GM23338 (cell line): ENCODE results near the gene UFSP1. TPM values are rescaled to one million over a fixed set of nuclear protein-coding genes. Genes with fewer than 3 reads are reported as not detected.

Source experiments
- ATAC-seq: fragments of 200-7000 bp; cut with Tn5 transposase; 3 replicates; pipeline ENCODE4 v1.9.1; 2020
- DNase-seq: peaks from one replicate; pipeline ENCODE4 v3.0.0-alpha.2; 2015; ENCODE audit warnings: low spot score
- H2AFZ ChIP-seq: fragments of 200-600 bp; sonication (generic); 2 replicates; pipeline ENCODE4 v1.8.0; 2016; ENCODE audit warnings: antibody characterized with exemption, mild to moderate bottlenecking, moderate library complexity
- H3F3A ChIP-seq: fragments of 200-600 bp; sonication (generic); replicated peaks from 2 replicates; pipeline ENCODE4 v1.8.0; 2017; ENCODE audit warnings: antibody characterized with exemption, mixed run types, low read depth
- H3K27ac ChIP-seq: fragments of 200-600 bp; sonication (generic); 2 replicates; pipeline ENCODE4 v1.6.1; 2016; ENCODE audit warnings: low read depth
- H3K27me3 ChIP-seq: fragments of 200-600 bp; sonication (generic); 2 replicates; pipeline ENCODE4 v1.8.0; 2016; ENCODE audit warnings: mild to moderate bottlenecking, mixed run types, moderate library complexity; ENCODE audit not compliant: insufficient read depth
- H3K36me3 ChIP-seq: fragments of 200-600 bp; sonication (generic); 2 replicates; pipeline ENCODE4 v1.8.0; 2016; ENCODE audit warnings: mild to moderate bottlenecking; ENCODE audit not compliant: insufficient read depth
- H3K4me1 ChIP-seq: fragments of 200-600 bp; sonication (generic); 2 replicates; pipeline ENCODE4 v1.8.0; 2016; ENCODE audit warnings: mild to moderate bottlenecking, moderate library complexity; ENCODE audit not compliant: insufficient read depth
- H3K4me2 ChIP-seq: fragments of 200-600 bp; sonication (generic); 2 replicates; pipeline ENCODE4 v1.7.1; 2017; ENCODE audit warnings: mixed run types
- H3K4me3 ChIP-seq: fragments of 200-600 bp; sonication (generic); 2 replicates; pipeline ENCODE4 v1.6.1; 2016; ENCODE audit warnings: mixed run types
- H3K79me2 ChIP-seq: fragments of 200-600 bp; sonication (generic); replicated peaks from 2 replicates; pipeline ENCODE4 v1.8.0; 2017; ENCODE audit warnings: mild to moderate bottlenecking; ENCODE audit not compliant: insufficient read depth
- H3K9me2 ChIP-seq: fragments of 200-600 bp; sonication (generic); 2 replicates; pipeline ENCODE4 v1.8.0; 2017; ENCODE audit not compliant: insufficient read depth
- H4K20me1 ChIP-seq: fragments of 200-600 bp; sonication (generic); replicated peaks from 2 replicates; pipeline ENCODE4 v1.8.0; 2017; ENCODE audit warnings: mild to moderate bottlenecking; ENCODE audit not compliant: insufficient read depth
- H3K27ac Mint-ChIP-seq: 2 replicates; pipeline ENCODE4 v1.8.0; 2020; ENCODE audit warnings: inconsistent platforms, mild to moderate bottlenecking, moderate library complexity, mixed read lengths
- H3K27me3 Mint-ChIP-seq: 3 replicates; pipeline ENCODE4 v1.8.0; 2022; ENCODE audit warnings: low read depth, mild to moderate bottlenecking, moderate library complexity, mixed read lengths, inconsistent platforms; ENCODE audit not compliant: insufficient read depth, poor library complexity
- H3K36me3 Mint-ChIP-seq: 3 replicates; pipeline ENCODE4 v1.8.0; 2021; ENCODE audit warnings: low read depth, mild to moderate bottlenecking, inconsistent platforms, moderate library complexity, mixed read lengths
- H3K4me1 Mint-ChIP-seq: 3 replicates; pipeline ENCODE4 v1.8.0; 2020; ENCODE audit warnings: mild to moderate bottlenecking, inconsistent platforms, mixed read lengths
- H3K4me3 Mint-ChIP-seq: 3 replicates; pipeline ENCODE4 v1.8.0; 2021; ENCODE audit warnings: moderate library complexity, mild to moderate bottlenecking, inconsistent platforms, mixed read lengths
- H3K9me3 Mint-ChIP-seq: 3 replicates; pipeline ENCODE4 v1.8.0; 2020; ENCODE audit warnings: moderate library complexity, mild to moderate bottlenecking, inconsistent platforms, mixed read lengths
- CREB1 ChIP-seq: fragments of 250-450 bp; sonication (Bioruptor Pico); IDR thresholded peaks from 2 replicates; pipeline ENCODE4 v1.5.0; 2020; ENCODE audit warnings: low read depth, mild to moderate bottlenecking, moderate library complexity
- CTCF ChIP-seq, 2 experiments: fragments of 200-600 bp in 1 of 2; sonication (generic) in 1 of 2; conservative IDR thresholded peaks; 2 replicates each; pipeline versions ENCODE4 v1.5.1 to v1.6.1; 2016 to 2017; ENCODE audit warnings: antibody characterized with exemption in 2 of 2, low read depth in 2 of 2, mild to moderate bottlenecking in 2 of 2, moderate library complexity in 1 of 2
- ETS1 ChIP-seq: IDR thresholded peaks from 2 replicates; pipeline ENCODE4 v1.6.1; 2016; ENCODE audit warnings: antibody characterized with exemption
- EZH2 ChIP-seq: fragments of 200-600 bp; sonication (generic); IDR thresholded peaks from one replicate; pipeline ENCODE4 v1.8.0; 2017; ENCODE audit warnings: antibody characterized with exemption, mild to moderate bottlenecking, low read depth; ENCODE audit not compliant: unreplicated experiment
- EZH2phosphoT487 ChIP-seq: fragments of 200-600 bp; sonication (generic); IDR thresholded peaks from one replicate; pipeline ENCODE4 v1.8.1; 2018; ENCODE audit warnings: antibody characterized with exemption; ENCODE audit not compliant: unreplicated experiment
- JUNB ChIP-seq: IDR thresholded peaks from one replicate; pipeline ENCODE4 v1.6.1; 2016; ENCODE audit warnings: antibody characterized with exemption; ENCODE audit not compliant: unreplicated experiment
- NANOG ChIP-seq: IDR thresholded peaks from 2 replicates; pipeline ENCODE4 v1.6.1; 2016; ENCODE audit warnings: antibody characterized with exemption, borderline replicate concordance
- POLR2AphosphoS5 ChIP-seq: IDR thresholded peaks from 2 replicates; pipeline ENCODE4 v1.6.1; 2016; ENCODE audit warnings: antibody characterized with exemption, low read depth
- REST ChIP-seq: IDR thresholded peaks from one replicate; pipeline ENCODE4 v1.6.1; 2018; ENCODE audit warnings: antibody characterized with exemption; ENCODE audit not compliant: unreplicated experiment
- STAT1 ChIP-seq: IDR thresholded peaks from one replicate; pipeline ENCODE4 v1.6.1; 2016; ENCODE audit warnings: antibody characterized with exemption; ENCODE audit not compliant: unreplicated experiment
- ZNF114 ChIP-seq: fragments of 250-450 bp; sonication (Bioruptor Pico); IDR thresholded peaks from 2 replicates; pipeline ENCODE4 v1.5.0; 2020; ENCODE audit warnings: mild to moderate bottlenecking, moderate library complexity
- ZNF331 ChIP-seq: fragments of 250-450 bp; sonication (Bioruptor Pico); IDR thresholded peaks from 2 replicates; pipeline ENCODE4 v1.5.0; 2020; ENCODE audit warnings: low read depth, mild to moderate bottlenecking, moderate library complexity
- ZNF462 ChIP-seq: fragments of 250-450 bp; sonication (Bioruptor Pico); IDR thresholded peaks from 2 replicates; pipeline ENCODE4 v1.5.0; 2020; ENCODE audit warnings: mild to moderate bottlenecking, moderate library complexity
- polyA plus RNA-seq: library from polyadenylated mRNA; unstranded; fragments of >200 nt; fragmentation: Nextera tagmentation; extraction: Ambion mirVana; gene quantifications from 2 replicates; pipeline ENCODE4 v1.2.1, GENCODE V29; 2016
- total RNA-seq: library from RNA; depleted of rRNA; stranded (reverse); fragments of >200 nt; shearing (Covaris generic); gene quantifications from 2 replicates; pipeline ENCODE4 v1.2.3, GENCODE V29; 2014

Gene UFSP1
- total and polyA plus RNA-seq, 2 experiments from 2014 or later: 2.0 to 11.8 TPM

GRCh38 chr7:100887516-100888290 lies 1.8 kb downstream of the UFSP1 start:
- Mint-ChIP-seq H3K4me3 (peak overlapping the region; percentile 87), H3K27me3 (peaks cover 31% of the 10 kb centered on the region), H3K27ac (peak overlapping the region; percentile 92), H3K9me3 (no peaks in the 10 kb centered on the region; the same call in 1 of the 3 replicates), H3K36me3 (peaks cover 61% of the 10 kb centered on the region), H3K4me1 (peaks cover 46% of the 10 kb centered on the region)
- Histone ChIP-seq H3K4me2 (peak overlapping the region; percentile 96), H4K20me1 (peaks cover 16% of the 10 kb centered on the region), H3K27ac (peak overlapping the region; percentile 86; the same call in 1 of the 2 replicates), H3K4me1 (peaks cover 14% of the 10 kb centered on the region), H2AFZ (no peak overlapping the region), H3K36me3 (peaks cover 28% of the 10 kb centered on the region), H3K9me2 (no peaks in the 10 kb centered on the region), H3F3A (peaks cover 51% of the 10 kb centered on the region), H3K4me3 (peak overlapping the region; percentile 90), H3K27me3 (no peaks in the 10 kb centered on the region), H3K79me2 (peaks cover 25% of the 10 kb centered on the region)
- DNase-seq (no peak), ATAC-seq (no peak)
- no peak for TF ChIP-seq CREB1 (CRISPR knock-in tag)
- TF ChIP-seq ETS1: no peak
- TF ChIP-seq ZNF331 (CRISPR knock-in tag): no peak
- no peak for TF ChIP-seq REST
- no peak for TF ChIP-seq EZH2phosphoT487
- no peak for TF ChIP-seq NANOG
- no peak for TF ChIP-seq ZNF114
- TF ChIP-seq STAT1: no peak
- TF ChIP-seq CTCF (conservative IDR thresholded peaks at IDR 0.05; ENCODE audit: low read depth in 2 of 2): no peak
- TF ChIP-seq ZNF462 (CRISPR knock-in tag): no peak
- no peak for TF ChIP-seq JUNB
- TF ChIP-seq EZH2: no peak
- no peak for TF ChIP-seq POLR2AphosphoS5
